ENCODE measurements around the gene CDK19. TPM values are rescaled to one million over a fixed set of nuclear protein-coding genes. Genes with fewer than 3 reads are reported as not detected.

Gene CDK19
- total and polyA plus RNA-seq, 2 of the 13 experiments (the other 11 are each of a cell fraction or from before 2014, with no cell fraction given): 13.4 to 27.0 TPM

- TF ChIP-seq ZBTB43 (CRISPR knock-in tag; conservative IDR thresholded peaks at IDR 0.05): 0 out of 2 replicates have a peak, but pooled peaks have one; percentile 25
- TF ChIP-seq MAFG (CRISPR knock-in tag; IDR thresholded peaks at IDR 0.05): no peak
- no peak for TF ChIP-seq PHF5A (CRISPR knock-in tag; IDR thresholded peaks at IDR 0.05; ENCODE audit: low read depth, unreplicated experiment)
- no peak for TF ChIP-seq ZSCAN22 (CRISPR knock-in tag; IDR thresholded peaks at IDR 0.05)
- no peak for TF ChIP-seq NFAT5 (CRISPR knock-in tag; IDR thresholded peaks at IDR 0.05)
- peak; percentile 53; the same call in 1 of the 2 replicates for TF ChIP-seq TOPORS (CRISPR knock-in tag; IDR thresholded peaks at IDR 0.05)
- TF ChIP-seq ZNF503 (CRISPR knock-in tag; IDR thresholded peaks at IDR 0.05): peak; percentile 50; the same call in 1 of the 2 replicates
- no peak for TF ChIP-seq ZNF766 (CRISPR knock-in tag; IDR thresholded peaks at IDR 0.05; ENCODE audit: borderline replicate concordance)
- TF ChIP-seq THAP11 (CRISPR knock-in tag; IDR thresholded peaks at IDR 0.05): peak; percentile 39; the same call in 1 of the 2 replicates
- TF ChIP-seq IKZF4 (CRISPR knock-in tag; IDR thresholded peaks at IDR 0.05; ENCODE audit: borderline replicate concordance, low read depth, not compliant biosample characterization): no peak
- TF ChIP-seq ZFX (CRISPR knock-in tag; IDR thresholded peaks at IDR 0.05; ENCODE audit: low read depth): no peak
- TF ChIP-seq NPAS2 (CRISPR knock-in tag; IDR thresholded peaks at IDR 0.05; ENCODE audit: borderline replicate concordance): no peak
- TF ChIP-seq ZNF253 (CRISPR knock-in tag; IDR thresholded peaks at IDR 0.05; ENCODE audit: borderline replicate concordance): no peak
- no peak for TF ChIP-seq NFE2L1 (CRISPR knock-in tag; IDR thresholded peaks at IDR 0.05; ENCODE audit: borderline replicate concordance)
- peak; percentile 79 for TF ChIP-seq ZNF792 (CRISPR knock-in tag; IDR thresholded peaks at IDR 0.05)
- TF ChIP-seq ZC3H4 (CRISPR knock-in tag; IDR thresholded peaks at IDR 0.05; ENCODE audit: borderline replicate concordance): no peak
- TF ChIP-seq KDM6A (CRISPR knock-in tag; IDR thresholded peaks at IDR 0.05; ENCODE audit: low read depth): no peak
- TF ChIP-seq TRIM24 (CRISPR knock-in tag; IDR thresholded peaks at IDR 0.05): no peak
Measured at GRCh38 chr6:110746680-110747079, 68.6 kb downstream of the CDK19 start (continued).

Data from HepG2 (cell line).